Spinal cord (tissue), 10 donors: Measurements from ENCODE around the gene BCAR3. TPM values are rescaled to one million over a fixed set of nuclear protein-coding genes. Genes with fewer than 3 reads are reported as not detected.

ENCODE experiments used
- DNase-seq, 6 donors: peaks; one replicate each; pipeline versions ENCODE4 v3.0.0 to v3.0.0-alpha.2; 2013 to 2015; ENCODE audit warnings: low spot score in 6 of 6, low read depth in 4 of 6
- H3K27ac ChIP-seq: one replicate; pipeline ENCODE4 v1.5.1; 2013; ENCODE audit warnings: low read depth, low read length, control low read depth
- H3K27me3 ChIP-seq: one replicate; pipeline ENCODE4 v1.6.1; 2013; ENCODE audit warnings: low read length; ENCODE audit not compliant: control insufficient read depth, insufficient read depth
- H3K36me3 ChIP-seq: one replicate; pipeline ENCODE4 v1.6.1; 2013; ENCODE audit warnings: low read length; ENCODE audit not compliant: control insufficient read depth, insufficient read depth
- H3K4me1 ChIP-seq: one replicate; pipeline ENCODE4 v1.6.1; 2013; ENCODE audit warnings: low read length; ENCODE audit not compliant: control insufficient read depth, insufficient read depth
- H3K4me3 ChIP-seq: one replicate; pipeline ENCODE4 v1.5.1; 2013; ENCODE audit warnings: low read depth, low read length, control low read depth
- H3K9me3 ChIP-seq: one replicate; pipeline ENCODE4 v1.6.1; 2013; ENCODE audit warnings: low read length; ENCODE audit not compliant: control insufficient read depth, insufficient read depth
- WGBS: methylation state at CpG from one replicate; pipeline ENCODE4 v1.1.5; 2013; ENCODE audit warnings: missing lambda C conversion rate; ENCODE audit not compliant: insufficient coverage; 5-methylcytosine and 5-hydroxymethylcytosine counted together
- polyA plus RNA-seq, 2 donors: library from polyadenylated mRNA; unstranded; fragments of 120-200 nt; gene quantifications; one replicate each; pipeline ENCODE4 v1.2.1, GENCODE V29; 2013; ENCODE audit not compliant: insufficient read length in 2 of 2
- total RNA-seq, 2 donors: library from RNA; depleted of rRNA in 1 of 2; stranded (reverse); fragments of 120-200 nt in 1 of 2; fragments of >200 nt in 1 of 2; gene quantifications; one replicate each; pipeline versions ENCODE4 v1.2.3 to v1.2.4, GENCODE V29; 2013 to 2014
- donor health status: healthy.

Gene BCAR3
- total and polyA plus RNA-seq, 4 donors, result 10.4 to 16.7 (median 14.3) TPM

GRCh38 chr1:93720956-93721626 is 39.5 kb upstream of the BCAR3 start:
- WGBS, result 95% methylated on average over 7 of the region's 7 CpGs
- Histone ChIP-seq H3K4me3 (no peak overlapping the region), H3K4me1 (peaks cover 34% of the 10 kb centered on the region), H3K36me3 (no peaks in the 10 kb centered on the region), H3K9me3 (no peaks in the 10 kb centered on the region), H3K27me3 (peaks cover 2% of the 10 kb centered on the region), H3K27ac (no peak overlapping the region)
- no peak for DNase-seq

DNA sequence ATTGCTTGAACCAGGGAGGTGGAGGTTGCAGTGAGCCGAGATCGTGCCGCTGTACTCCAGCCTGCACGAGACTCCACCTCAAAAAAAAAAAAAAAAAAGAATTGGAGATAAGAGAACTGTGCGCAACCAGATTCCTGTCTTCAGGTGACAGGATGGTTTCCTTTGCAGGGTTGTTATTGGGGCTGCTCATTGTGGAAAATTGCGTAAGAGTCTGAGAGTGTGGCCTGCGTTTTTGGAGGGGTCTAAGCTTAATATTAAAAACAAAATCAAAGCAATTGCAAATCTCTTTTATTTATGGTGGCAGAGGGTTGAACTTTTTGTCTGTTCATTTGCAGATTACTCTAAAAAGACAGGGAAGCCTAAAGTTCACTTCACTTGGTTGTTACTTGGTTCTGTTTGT is 36.0 kb upstream of the BCAR3 start:
- WGBS, result no CpG with 5 or more reads among the region's 7 CpGs
- Histone ChIP-seq H3K9me3 (no peaks in the 10 kb centered on the region), H3K27ac (no peak overlapping the region), H3K4me1 (peaks cover 17% of the 10 kb centered on the region), H3K4me3 (no peak overlapping the region), H3K36me3 (no peaks in the 10 kb centered on the region), H3K27me3 (peaks cover 2% of the 10 kb centered on the region)
- no peak for DNase-seq

- Histone ChIP-seq H3K36me3 (no peaks in the 10 kb centered on the region), H3K4me3 (no peak overlapping the region), H3K27me3 (peaks cover 2% of the 10 kb centered on the region), H3K4me1 (peaks cover 11% of the 10 kb centered on the region), H3K9me3 (no peaks in the 10 kb centered on the region), H3K27ac (no peak overlapping the region)
- WGBS, result no CpG with 5 or more reads among the region's 2 CpGs
- no peak for DNase-seq
Observed at GRCh38 chr1:93716941-93717368, 35.3 kb upstream of the BCAR3 start.

DNA sequence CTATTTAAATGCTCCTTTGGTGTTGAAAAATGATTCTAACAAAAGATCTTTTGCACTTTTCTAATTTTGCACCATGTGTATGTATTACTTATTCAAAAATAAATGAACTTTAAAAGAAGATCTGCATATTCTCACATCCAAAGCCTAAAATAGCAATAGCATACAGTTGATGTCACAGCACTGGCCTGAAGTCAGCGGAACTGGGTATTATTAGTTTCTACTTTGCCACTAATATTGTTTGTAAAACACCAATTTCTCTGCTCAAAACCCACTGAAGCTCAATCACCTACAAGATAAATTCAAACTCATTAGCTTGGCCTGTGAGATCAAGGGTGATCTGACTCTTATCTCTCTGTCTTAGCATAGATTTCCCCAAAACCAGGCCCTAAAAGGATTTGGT is 34.5 kb upstream of the BCAR3 start:
- H3K4me3 ChIP-seq, result no peak overlapping the region
- DNase-seq, result no peak
- H3K27ac ChIP-seq, result no peak overlapping the region
- H3K4me1 ChIP-seq, result peaks cover 8% of the 10 kb centered on the region
- H3K36me3 ChIP-seq, result no peaks in the 10 kb centered on the region
- WGBS, result 100% methylated on average over 1 of the region's 1 CpG
- H3K27me3 ChIP-seq, result peaks cover 2% of the 10 kb centered on the region
- H3K9me3 ChIP-seq, result no peaks in the 10 kb centered on the region

DNA sequence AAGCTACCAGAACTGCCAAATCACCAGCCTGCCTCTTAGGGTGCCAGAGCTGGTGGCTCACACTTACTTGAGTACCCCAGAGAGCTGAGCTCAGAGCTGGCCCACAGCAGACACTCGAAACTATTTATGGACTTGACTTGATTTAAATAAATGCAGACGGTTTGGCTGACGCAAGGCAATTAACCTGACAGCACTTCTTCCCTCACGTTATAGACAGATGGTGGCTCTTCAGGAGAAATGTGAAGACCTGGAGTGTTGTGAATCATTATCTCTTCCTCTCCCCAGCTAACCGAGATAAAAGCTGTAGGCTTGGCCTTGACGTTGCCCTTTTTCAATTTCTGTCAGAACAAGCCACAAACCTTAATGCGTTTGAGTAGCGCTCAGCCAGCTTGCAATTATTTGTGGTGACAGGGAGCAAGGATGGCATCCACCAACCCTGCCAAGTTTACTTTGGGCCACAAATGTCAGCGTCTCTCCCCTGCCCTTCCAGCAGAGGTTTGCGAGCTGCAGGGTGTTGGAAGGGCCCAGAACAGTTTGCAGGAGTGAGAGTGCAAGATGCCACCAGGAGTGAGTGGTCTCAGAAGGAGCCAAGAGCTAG is 34.0 kb upstream of the BCAR3 start:
- WGBS, result no CpG with 5 or more reads among the region's 10 CpGs
- peak in 2 of 6 donors; percentile 68 to 75 for DNase-seq

GRCh38 chr1:93714356-93714755 is 32.7 kb upstream of the BCAR3 start:
- WGBS, result no CpG with 5 or more reads among the region's 1 CpG
- no peak for DNase-seq
- no peak overlapping the region for H3K27ac ChIP-seq
- no peak overlapping the region for H3K4me3 ChIP-seq
- no peaks in the 10 kb centered on the region for H3K36me3 ChIP-seq
- H3K9me3 ChIP-seq, result no peaks in the 10 kb centered on the region
- no peaks in the 10 kb centered on the region for H3K27me3 ChIP-seq
- H3K4me1 ChIP-seq, result peaks cover 6% of the 10 kb centered on the region

More for the DNA sequence above, 34.0 kb upstream of the BCAR3 start:
- Histone ChIP-seq H3K27me3 (peaks cover under 1% of the 10 kb centered on the region), H3K36me3 (no peaks in the 10 kb centered on the region), H3K9me3 (no peaks in the 10 kb centered on the region), H3K4me3 (no peak overlapping the region), H3K27ac (no peak overlapping the region), H3K4me1 (peaks cover 3% of the 10 kb centered on the region)

GRCh38 chr1:93713341-93713740 is 31.7 kb upstream of the BCAR3 start:
- no peak overlapping the region for H3K27ac ChIP-seq
- H3K27me3 ChIP-seq, result no peaks in the 10 kb centered on the region
- DNase-seq, result no peak
- H3K36me3 ChIP-seq, result no peaks in the 10 kb centered on the region
- H3K9me3 ChIP-seq, result no peaks in the 10 kb centered on the region
- H3K4me1 ChIP-seq, result peaks cover 15% of the 10 kb centered on the region
- H3K4me3 ChIP-seq, result no peak overlapping the region

GRCh38 chr1:93712741-93713140 is 31.1 kb upstream of the BCAR3 start:
- no peak overlapping the region for H3K4me3 ChIP-seq
- H3K27me3 ChIP-seq, result no peaks in the 10 kb centered on the region
- no peak for DNase-seq
- no peaks in the 10 kb centered on the region for H3K9me3 ChIP-seq
- H3K27ac ChIP-seq, result no peak overlapping the region
- no peaks in the 10 kb centered on the region for H3K36me3 ChIP-seq
- H3K4me1 ChIP-seq, result peaks cover 15% of the 10 kb centered on the region
- WGBS, result 100% methylated on average over 2 of the region's 2 CpGs

DNA sequence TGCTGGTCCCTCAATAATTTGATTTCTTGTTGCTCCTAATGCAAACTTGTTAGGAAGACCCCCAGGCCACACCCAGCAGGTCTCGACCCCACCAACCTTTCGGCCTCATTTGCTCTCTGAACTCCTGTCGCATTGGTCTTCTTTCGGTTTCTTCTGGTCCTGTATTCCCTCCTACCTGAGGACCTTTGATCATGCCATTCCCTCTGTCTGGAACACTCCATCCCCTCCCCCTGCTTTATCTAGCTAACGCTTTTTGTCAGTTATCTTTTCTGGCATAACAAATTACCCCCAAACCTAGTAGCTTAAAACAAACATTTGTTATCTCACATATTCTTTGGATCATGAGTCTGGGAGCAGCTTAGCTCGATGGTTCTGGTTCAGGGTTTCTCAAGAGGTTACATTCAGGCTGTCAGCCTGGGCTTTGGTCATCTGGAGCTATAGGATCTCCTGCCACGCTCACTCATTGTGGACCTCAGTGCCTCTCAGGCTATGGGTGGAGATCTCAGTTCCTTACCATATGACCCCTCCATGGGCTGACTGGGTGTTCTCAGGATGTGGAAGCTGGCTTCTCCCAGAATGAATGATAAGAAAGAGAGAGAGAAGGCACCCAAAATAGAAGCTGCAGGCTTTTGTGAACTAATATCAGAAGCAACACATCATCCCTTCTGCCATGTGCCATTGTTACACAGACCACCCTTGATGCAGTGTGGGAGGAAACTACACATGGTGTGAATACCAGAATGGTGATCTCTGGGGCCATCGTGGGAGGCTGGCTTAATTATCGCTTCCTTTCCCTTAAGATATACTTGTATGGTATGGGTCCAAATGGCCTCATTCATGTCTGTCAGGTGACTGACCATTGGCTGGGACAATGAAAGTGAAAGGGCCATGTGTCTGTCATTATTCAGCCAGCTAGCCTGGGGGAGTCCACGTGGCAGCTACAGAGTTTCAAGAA is 29.1 kb upstream of the BCAR3 start:
- no peaks in the 10 kb centered on the region for H3K9me3 ChIP-seq
- WGBS, result 81% methylated on average over 7 of the region's 10 CpGs
- H3K4me1 ChIP-seq, result peaks cover 13% of the 10 kb centered on the region
- DNase-seq, result no peak
- H3K27ac ChIP-seq, result no peak overlapping the region
- H3K4me3 ChIP-seq, result no peak overlapping the region
- H3K27me3 ChIP-seq, result no peaks in the 10 kb centered on the region
- no peaks in the 10 kb centered on the region for H3K36me3 ChIP-seq
